ENCODE results near the gene CLDN11.
A peak's percentile ranks its signal among the peaks of the same experiment; 100 is the strongest.

The CLDN11 gene

GRCh38 chr3:170391108-170391507, 27.6 kb upstream of the CLDN11 start:
- no peak for DNase-seq (ENCODE audit: low spot score)
- in situ Hi-C loops (cut with MboI; ENCODE audit: low sequenced_read_pairs, unreplicated experiment): no loop called here
- no peak for TF ChIP-seq CTCF (IDR thresholded peaks at IDR 0.05; ENCODE audit: borderline replicate concordance, control extremely low read depth, extremely low read depth, insufficient read depth, missing control alignments)

GRCh38 chr3:170397685-170398084, 21.0 kb upstream of the CLDN11 start:
- DNase-seq (ENCODE audit: low spot score): no peak
- no peak for TF ChIP-seq CTCF (IDR thresholded peaks at IDR 0.05; ENCODE audit: borderline replicate concordance, control extremely low read depth, extremely low read depth, insufficient read depth, missing control alignments)
- in situ Hi-C loops (cut with MboI; ENCODE audit: low sequenced_read_pairs, unreplicated experiment): no loop called here

GRCh38 chr3:170405101-170405500, 13.6 kb upstream of the CLDN11 start:
- no peak for TF ChIP-seq CTCF (IDR thresholded peaks at IDR 0.05; ENCODE audit: borderline replicate concordance, control extremely low read depth, extremely low read depth, insufficient read depth, missing control alignments)
- in situ Hi-C loops (cut with MboI; ENCODE audit: low sequenced_read_pairs, unreplicated experiment): no loop called here
- no peak for DNase-seq (ENCODE audit: low spot score)

GRCh38 chr3:170410428-170411029, 8.1 kb upstream of the CLDN11 start:
- in situ Hi-C loops (cut with MboI; ENCODE audit: low sequenced_read_pairs, unreplicated experiment): loop anchor here (5.0 kb wide), 1 partner anchor 103 kb away; no protein-coding TSS in a partner anchor
- TF ChIP-seq CTCF (IDR thresholded peaks at IDR 0.05; ENCODE audit: borderline replicate concordance, control extremely low read depth, extremely low read depth, insufficient read depth, missing control alignments): peak; percentile 47
- peak; percentile 46 for DNase-seq (ENCODE audit: low spot score)

GRCh38 chr3:170413291-170413690, 5.4 kb upstream of the CLDN11 start:
- no peak for DNase-seq (ENCODE audit: low spot score)
- in situ Hi-C loops (cut with MboI; ENCODE audit: low sequenced_read_pairs, unreplicated experiment): loop anchor here (5.0 kb wide), 1 partner anchor 106 kb away; no protein-coding TSS in a partner anchor
- no peak for TF ChIP-seq CTCF (IDR thresholded peaks at IDR 0.05; ENCODE audit: borderline replicate concordance, control extremely low read depth, extremely low read depth, insufficient read depth, missing control alignments)

GRCh38 chr3:170414202-170414663, 4.4 kb upstream of the CLDN11 start:
- DNase-seq (ENCODE audit: low spot score): peak; percentile 61
- peak; percentile 86 for TF ChIP-seq CTCF (IDR thresholded peaks at IDR 0.05; ENCODE audit: borderline replicate concordance, control extremely low read depth, extremely low read depth, insufficient read depth, missing control alignments)
- in situ Hi-C loops (cut with MboI; ENCODE audit: low sequenced_read_pairs, unreplicated experiment): loop anchor here (5.0 kb wide), 1 partner anchor 107 kb away; no protein-coding TSS in a partner anchor

Measured in GM13976 (cell line).